Measurements from ENCODE around the gene TRERF1.
A peak's percentile ranks its signal among the peaks of the same experiment; 100 is the strongest.

The TRERF1 gene

DNA sequence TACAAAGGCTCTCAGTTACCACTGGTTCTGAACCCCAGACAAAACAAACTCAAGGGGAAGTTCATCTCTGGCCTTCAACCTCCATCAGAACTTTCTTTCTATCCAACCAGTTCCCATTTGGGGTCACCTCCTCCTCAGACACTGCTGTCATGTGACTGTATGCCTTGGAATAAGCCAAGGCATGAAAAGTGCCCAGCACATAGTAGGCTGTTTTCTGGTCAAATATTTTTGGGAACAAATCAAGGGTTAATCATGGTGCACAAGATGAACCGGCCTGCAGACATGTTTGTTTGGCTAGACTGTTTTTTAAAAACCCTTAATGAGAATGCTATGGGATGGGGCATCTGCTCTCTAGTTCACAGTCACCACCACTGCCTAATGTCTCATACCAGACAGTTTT, 185.2 kb downstream of the TRERF1 start:
- TF ChIP-seq, protein P1, sequence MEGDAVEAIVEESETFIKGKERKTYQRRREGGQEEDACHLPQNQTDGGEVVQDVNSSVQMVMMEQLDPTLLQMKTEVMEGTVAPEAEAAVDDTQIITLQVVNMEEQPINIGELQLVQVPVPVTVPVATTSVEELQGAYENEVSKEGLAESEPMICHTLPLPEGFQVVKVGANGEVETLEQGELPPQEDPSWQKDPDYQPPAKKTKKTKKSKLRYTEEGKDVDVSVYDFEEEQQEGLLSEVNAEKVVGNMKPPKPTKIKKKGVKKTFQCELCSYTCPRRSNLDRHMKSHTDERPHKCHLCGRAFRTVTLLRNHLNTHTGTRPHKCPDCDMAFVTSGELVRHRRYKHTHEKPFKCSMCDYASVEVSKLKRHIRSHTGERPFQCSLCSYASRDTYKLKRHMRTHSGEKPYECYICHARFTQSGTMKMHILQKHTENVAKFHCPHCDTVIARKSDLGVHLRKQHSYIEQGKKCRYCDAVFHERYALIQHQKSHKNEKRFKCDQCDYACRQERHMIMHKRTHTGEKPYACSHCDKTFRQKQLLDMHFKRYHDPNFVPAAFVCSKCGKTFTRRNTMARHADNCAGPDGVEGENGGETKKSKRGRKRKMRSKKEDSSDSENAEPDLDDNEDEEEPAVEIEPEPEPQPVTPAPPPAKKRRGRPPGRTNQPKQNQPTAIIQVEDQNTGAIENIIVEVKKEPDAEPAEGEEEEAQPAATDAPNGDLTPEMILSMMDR (IDR thresholded peaks at IDR 0.05; ENCODE audit: extremely low read depth, insufficient read depth, missing control alignments): no peak
- in situ Hi-C loops (cut with MboI; ENCODE audit: low pct_unique_long_range_greater_than_20kb, low sequenced_read_pairs, unreplicated experiment): loop anchor here (25.0 kb wide), 1 partner anchor 271 kb away; no protein-coding TSS in a partner anchor

DNA sequence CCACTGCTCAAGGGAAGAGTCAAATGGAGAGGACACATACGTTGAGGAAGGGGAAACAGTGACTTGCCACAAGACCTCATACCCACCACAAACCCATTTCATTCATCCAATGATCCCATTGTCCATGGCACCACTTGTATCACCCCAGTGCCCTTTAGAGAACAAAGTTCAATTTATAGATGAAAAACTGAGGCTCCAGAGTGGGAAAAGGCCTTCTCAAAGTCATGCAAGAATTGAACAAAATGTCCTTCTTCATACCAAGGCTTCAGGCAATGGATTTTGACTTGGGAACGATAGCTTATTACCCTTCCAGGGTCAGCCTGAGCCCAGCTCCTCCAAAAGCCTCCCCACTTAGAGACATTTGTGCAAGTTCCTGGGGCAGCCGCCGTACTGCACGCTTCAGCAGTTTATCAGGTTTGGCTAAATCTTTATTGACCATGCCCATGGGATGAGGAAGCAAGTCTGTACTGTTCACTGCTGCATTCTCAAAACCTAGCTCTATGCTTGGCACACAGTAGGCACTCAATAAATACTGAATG, 186.8 kb downstream of the TRERF1 start:
- DNase-seq (ENCODE audit: low spot score): no peak
- TF ChIP-seq, protein P1 (IDR thresholded peaks at IDR 0.05; ENCODE audit: extremely low read depth, insufficient read depth, missing control alignments): no peak
- in situ Hi-C loops (cut with MboI; ENCODE audit: low pct_unique_long_range_greater_than_20kb, low sequenced_read_pairs, unreplicated experiment): loop anchor here (25.0 kb wide), 1 partner anchor 272 kb away; no protein-coding TSS in a partner anchor

More for the DNA sequence above, 185.2 kb downstream of the TRERF1 start:
- no peak for DNase-seq (ENCODE audit: low spot score)

DNA sequence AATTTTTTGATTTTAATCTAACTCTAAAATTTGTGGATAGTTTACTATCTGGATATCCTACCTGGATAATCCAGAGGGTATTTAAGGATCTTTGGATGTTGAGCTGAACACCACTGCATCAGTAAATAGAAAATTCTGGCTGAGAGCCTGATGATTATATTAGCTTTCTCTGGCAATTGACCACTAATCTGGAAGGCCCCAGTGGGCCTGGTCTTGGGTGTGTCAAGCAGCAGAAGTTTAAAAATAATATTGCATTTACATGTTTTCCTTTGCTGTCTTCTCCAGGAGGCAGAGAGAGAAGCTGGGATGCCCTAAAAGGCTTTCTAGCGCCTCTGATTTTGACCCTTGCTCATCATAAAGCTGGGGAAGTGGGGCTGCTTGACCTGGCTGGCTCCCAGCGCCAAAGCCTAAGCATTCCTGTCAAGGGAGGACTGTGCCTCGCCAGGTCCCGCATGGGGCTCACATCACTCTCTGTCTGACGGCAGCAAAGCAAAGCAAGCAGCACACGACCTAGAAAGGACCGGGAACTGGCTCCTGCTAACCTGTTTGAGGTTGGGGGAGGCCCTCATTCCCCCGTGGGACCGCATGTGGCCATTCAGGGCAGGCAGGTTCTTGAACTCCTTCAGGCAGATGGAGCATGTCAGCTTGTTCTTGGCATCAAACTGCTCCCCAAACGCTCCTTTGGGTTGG, 187.4 kb downstream of the TRERF1 start:
- in situ Hi-C loops (cut with MboI; ENCODE audit: low pct_unique_long_range_greater_than_20kb, low sequenced_read_pairs, unreplicated experiment): loop anchor here (25.0 kb wide), 1 partner anchor 273 kb away; no protein-coding TSS in a partner anchor
- no peak for DNase-seq (ENCODE audit: low spot score)

DNA sequence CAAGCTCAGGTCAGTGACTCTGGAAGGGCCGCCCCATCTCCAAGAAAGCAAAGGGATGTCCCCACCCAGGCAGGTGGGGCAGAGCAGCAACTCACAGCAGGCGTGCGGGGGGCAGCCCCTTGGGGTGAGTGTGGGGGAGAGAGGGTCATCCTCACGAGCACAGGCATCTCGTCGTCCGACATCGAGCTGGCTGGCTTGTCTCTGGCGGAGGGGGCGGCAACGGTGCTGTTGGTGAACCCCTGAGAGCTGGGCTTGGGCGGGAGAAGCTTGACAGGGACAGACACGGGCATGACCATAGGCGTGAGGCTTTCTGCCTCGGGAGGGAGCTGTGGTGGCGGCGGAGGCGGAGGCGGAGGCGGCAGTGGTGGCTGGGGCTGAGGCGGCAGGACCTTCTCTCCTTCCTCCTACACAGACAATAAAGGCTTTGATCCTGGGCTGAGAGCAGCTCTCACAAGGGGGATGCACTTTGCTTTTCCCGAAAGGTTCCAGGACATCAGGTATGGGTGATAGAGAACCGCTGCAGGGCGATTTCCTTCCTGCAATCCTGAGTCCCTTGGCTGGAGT, 188.5 kb downstream of the TRERF1 start:
- TF ChIP-seq, protein P1 (IDR thresholded peaks at IDR 0.05; ENCODE audit: extremely low read depth, insufficient read depth, missing control alignments): no peak
- in situ Hi-C loops (cut with MboI; ENCODE audit: low pct_unique_long_range_greater_than_20kb, low sequenced_read_pairs, unreplicated experiment): loop anchor here (25.0 kb wide), 1 partner anchor 274 kb away; no protein-coding TSS in a partner anchor
- DNase-seq (ENCODE audit: low spot score): no peak

More for the DNA sequence above, 187.4 kb downstream of the TRERF1 start:
- TF ChIP-seq, protein P1 (IDR thresholded peaks at IDR 0.05; ENCODE audit: extremely low read depth, insufficient read depth, missing control alignments): no peak

DNA sequence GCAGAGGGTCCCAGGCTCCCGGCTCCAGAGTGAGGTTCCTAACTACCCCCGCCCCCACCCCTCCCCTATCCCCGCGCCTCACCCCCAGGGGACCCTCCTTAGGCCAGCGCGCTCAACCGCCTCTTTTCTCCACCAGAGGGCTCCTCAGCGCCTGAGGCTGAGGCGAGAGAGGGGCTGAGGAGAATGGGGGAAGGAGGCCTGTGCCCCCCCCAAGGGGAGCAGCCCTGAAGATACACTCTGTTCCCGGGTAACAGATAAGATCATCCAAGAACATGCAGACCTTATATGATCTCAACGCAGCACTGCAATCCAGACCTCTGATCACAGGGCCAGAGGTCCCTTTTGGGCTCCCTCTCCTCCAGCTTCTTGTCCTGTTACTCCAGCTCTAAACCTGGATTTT, 190.8 kb downstream of the TRERF1 start:
- TF ChIP-seq, protein P1 (IDR thresholded peaks at IDR 0.05; ENCODE audit: extremely low read depth, insufficient read depth, missing control alignments): peak; percentile 64
- peak; percentile 79 for DNase-seq (ENCODE audit: low spot score)
- in situ Hi-C loops (cut with MboI; ENCODE audit: low pct_unique_long_range_greater_than_20kb, low sequenced_read_pairs, unreplicated experiment): loop anchor here (25.0 kb wide), 1 partner anchor 276 kb away; no protein-coding TSS in a partner anchor

DNA sequence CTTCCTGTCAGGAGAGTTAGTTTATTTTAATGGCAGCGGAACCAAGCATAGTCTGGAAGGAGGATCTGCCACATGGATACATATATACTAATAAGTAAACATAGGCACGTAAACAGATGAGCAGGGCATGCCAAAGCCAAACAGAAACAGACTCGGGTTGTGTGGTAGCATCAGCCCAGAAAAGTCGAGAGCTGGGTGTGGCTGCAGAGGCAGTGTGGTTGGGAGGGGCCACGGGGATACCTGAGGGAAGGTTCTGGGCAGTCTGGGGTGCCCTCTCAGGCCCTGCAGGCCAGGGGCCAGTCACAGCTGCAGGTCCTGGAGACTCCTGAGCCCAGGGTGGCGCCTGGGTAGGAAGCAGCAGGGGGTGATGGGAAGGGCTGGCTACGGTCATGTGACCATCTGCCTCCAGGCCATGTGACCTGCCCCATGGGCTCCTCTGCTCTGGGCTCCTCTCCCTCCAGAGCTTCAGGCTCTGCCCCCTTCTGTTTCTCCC, 191.3 kb downstream of the TRERF1 start:
- TF ChIP-seq, protein P1 (IDR thresholded peaks at IDR 0.05; ENCODE audit: extremely low read depth, insufficient read depth, missing control alignments): no peak
- in situ Hi-C loops (cut with MboI; ENCODE audit: low pct_unique_long_range_greater_than_20kb, low sequenced_read_pairs, unreplicated experiment): loop anchor here (25.0 kb wide), 1 partner anchor 277 kb away; no protein-coding TSS in a partner anchor
- DNase-seq (ENCODE audit: low spot score): peak; percentile 47

All from GM13977 (cell line).